GM12878 (cell line): Measurements from ENCODE around the gene SLC4A9. TPM values are rescaled to one million over a fixed set of nuclear protein-coding genes. Genes with fewer than 3 reads are reported as not detected.
A peak's percentile ranks its signal among the peaks of the same experiment; 100 is the strongest.

Experiments
- ATAC-seq: fragments of 200-7000 bp; cut with Tn5 transposase; 3 replicates; pipeline ENCODE4 v1.9.1; 2020; ENCODE audit warnings: mild to moderate bottlenecking, moderate library complexity
- BruUV-seq: library from RNA; stranded (reverse); fragments of 400-500 nt; replicated peaks from 2 replicates; lab custom pipeline; 2021; lab: Mats Ljungman, UMichigan
- CTCF ChIA-PET: fragments of 300-600 bp; sonication (Branson Sonifier 250); formaldehyde crosslinking; extraction: SDS; loops from one replicate; lab custom pipeline; 2021; ENCODE audit warnings: inconsistent platforms; lab: Yijun Ruan, JAX
- POLR2A ChIA-PET: fragments of 350-600 bp; formaldehyde crosslinking; extraction: SDS; loops from one replicate; lab custom pipeline; 2021; ENCODE audit warnings: inconsistent platforms; lab: Charles Lee
- RAD21 ChIA-PET: fragments of 300-600 bp; sonication (Branson Sonifier 250); formaldehyde crosslinking; loops from one replicate; lab custom pipeline; 2023; ENCODE audit warnings: antibody characterized with exemption; ENCODE audit not compliant: unreplicated experiment; lab: Charles Lee
- SMC1A ChIA-PET: fragments of 300-600 bp; sonication (Branson Sonifier 250); formaldehyde crosslinking; loops from one replicate; lab custom pipeline; 2023; ENCODE audit not compliant: unreplicated experiment, uncharacterized antibody; lab: Charles Lee
- DNase-seq: peaks from one replicate; pipeline ENCODE4 v3.0.0-alpha.2; 2011; ENCODE audit warnings: low read depth, low spot score
- FAIRE-seq: peaks from 3 replicates; lab custom pipeline; 2011; peaks lifted over from hg19 to GRCh38; lab: Jason Lieb, UNC
- H2AFZ ChIP-seq: 2 replicates; pipeline ENCODE4 v1.6.0; 2011; ENCODE audit warnings: low read depth, low read length, control low read depth; ENCODE audit not compliant: control insufficient read depth
- H3K27ac ChIP-seq: 2 replicates; pipeline ENCODE4 v1.5.1; 2011; ENCODE audit warnings: control low read depth; ENCODE audit not compliant: control insufficient read depth, insufficient read depth
- H3K27me3 ChIP-seq, 2 experiments: replicated peaks in 1 of 2; 2 replicates each; pipeline versions ENCODE4 v1.6.0 to v1.6.1; 2011; ENCODE audit warnings: low read length in 1 of 2; ENCODE audit not compliant: control insufficient read depth in 2 of 2, insufficient read depth in 2 of 2
- H3K36me3 ChIP-seq, 2 experiments: 2 replicates each; pipeline ENCODE4 v1.5.1; 2011; ENCODE audit warnings: low read length in 1 of 2; ENCODE audit not compliant: control insufficient read depth in 2 of 2, insufficient read depth in 2 of 2
- H3K4me1 ChIP-seq: 2 replicates; pipeline ENCODE4 v1.6.1; 2011; ENCODE audit warnings: mild to moderate bottlenecking, low read length, moderate library complexity, mixed read lengths; ENCODE audit not compliant: control insufficient read depth, insufficient read depth
- H3K4me2 ChIP-seq: 2 replicates; pipeline ENCODE4 v1.6.0; 2011; ENCODE audit warnings: control low read depth; ENCODE audit not compliant: control insufficient read depth, insufficient read depth
- H3K4me3 ChIP-seq: fragments of 200-600 bp; sonication (generic); 2 replicates; pipeline ENCODE4 v1.5.1; 2016
- H3K79me2 ChIP-seq: 2 replicates; pipeline ENCODE4 v1.6.0; 2011; ENCODE audit warnings: low read length; ENCODE audit not compliant: control insufficient read depth, insufficient read depth
- H3K9ac ChIP-seq: 2 replicates; pipeline ENCODE4 v1.8.0; 2011; ENCODE audit warnings: low read length, control low read depth, mixed read lengths; ENCODE audit not compliant: control insufficient read depth, insufficient read depth
- H3K9me3 ChIP-seq: replicated peaks from 3 replicates; pipeline ENCODE4 v1.5.1; 2011; ENCODE audit warnings: mild to moderate bottlenecking, low read length; ENCODE audit not compliant: control insufficient read depth, insufficient read depth
- H4K20me1 ChIP-seq: 2 replicates; pipeline ENCODE4 v1.6.0; 2011; ENCODE audit not compliant: control insufficient read depth, insufficient read depth
- BMI1 ChIP-seq: fragments of 450-650 bp; IDR thresholded peaks from 2 replicates; pipeline ENCODE4 v1.6.1; 2016; ENCODE audit warnings: mild to moderate bottlenecking, moderate library complexity, borderline replicate concordance
- CBX5 ChIP-seq: sonication (generic); IDR thresholded peaks from 2 replicates; pipeline ENCODE4 v1.6.1; 2016; ENCODE audit warnings: low read depth, moderate library complexity, mild to moderate bottlenecking, inconsistent platforms
- CEBPB ChIP-seq, 2 experiments: fragments of 150-350 bp in 1 of 2; IDR thresholded peaks; 2 replicates each; pipeline ENCODE4 v1.6.1; 2012 to 2014; ENCODE audit warnings: low read depth in 2 of 2, low read length in 2 of 2, borderline replicate concordance in 1 of 2, inconsistent platforms in 1 of 2
- CTCF ChIP-seq, 3 experiments: IDR thresholded peaks in 2 of 3; conservative IDR thresholded peaks in 1 of 3; 2 replicates each; pipeline ENCODE4 v1.5.1; 2011; ENCODE audit warnings: low read depth in 3 of 3, low read length in 3 of 3, mild to moderate bottlenecking in 3 of 3, control low read depth in 2 of 3, moderate library complexity in 2 of 3, inconsistent platforms in 1 of 3, mixed read lengths in 1 of 3; ENCODE audit not compliant: control insufficient read depth in 2 of 3, insufficient read depth in 1 of 3; ENCODE audit errors: extremely low read depth in 1 of 3
- HCFC1 ChIP-seq: fragments of 150-350 bp; IDR thresholded peaks from 2 replicates; pipeline ENCODE4 v1.6.1; 2014; ENCODE audit warnings: low read length
- PKNOX1 ChIP-seq: fragments of 450-650 bp; IDR thresholded peaks from 2 replicates; pipeline ENCODE4 v1.6.1; 2016; ENCODE audit warnings: mild to moderate bottlenecking
- POU2F2 ChIP-seq: IDR thresholded peaks from 3 replicates; pipeline ENCODE4 v1.6.1; 2011; ENCODE audit warnings: low read depth, mild to moderate bottlenecking, low read length, borderline replicate concordance
- SREBF1 ChIP-seq: IDR thresholded peaks from 2 replicates; pipeline ENCODE4 v1.6.1; 2012; ENCODE audit warnings: mild to moderate bottlenecking, low read length
- TCF12 ChIP-seq: IDR thresholded peaks from 2 replicates; pipeline ENCODE4 v1.6.1; 2011; ENCODE audit warnings: low read depth, mild to moderate bottlenecking, low read length
- ZNF24 ChIP-seq: fragments of 450-650 bp; IDR thresholded peaks from 2 replicates; pipeline ENCODE4 v1.6.1; 2017; ENCODE audit warnings: antibody characterized with exemption, mild to moderate bottlenecking
- WGBS: methylation state at CpG from one replicate; pipeline ENCODE4 v1.1.6; 2016; ENCODE audit warnings: low lambda C conversion rate; ENCODE audit not compliant: insufficient replicate concordance, insufficient coverage; ENCODE audit errors: missing lambda C conversion rate; 5-methylcytosine and 5-hydroxymethylcytosine counted together
- in situ Hi-C: fragments of 300-500 bp; cut with MboI; formaldehyde crosslinking; loops from 9 replicates; pipeline ENCODE4 v1.14.3; 2018; ENCODE audit warnings: mixed read lengths
- intact Hi-C: fragments of 100-400 bp; cut with micrococcal nuclease; formaldehyde crosslinking; loops from one replicate; pipeline ENCODE4 v1.14.2; 2022; ENCODE audit not compliant: unreplicated experiment
- polyA plus RNA-seq, 11 experiments: library from polyadenylated mRNA; depleted of rRNA in 4 of 11; unstranded in 6 of 11; stranded (reverse) in 5 of 11; fragments of >200 nt; fragmentation: Nextera tagmentation in 4 of 11; fragmentation: Illumina TruSeq in 1 of 11; extraction: Ambion mirVana in 4 of 11; extraction: Trizol in 1 of 11; gene quantifications; 1 replicate in 1 of 11; 2 replicates in 10 of 11; pipeline versions ENCODE4 v1.2.1 to v1.2.3, GENCODE V29; 2011 to 2016; ENCODE audit warnings: inconsistent platforms in 2 of 11, missing spikeins in 2 of 11, low read depth in 1 of 11
- total RNA-seq, 4 experiments: library from RNA; depleted of rRNA in 3 of 4; stranded (reverse); fragments of >200 nt in 3 of 4; fragmentation: Illumina TruSeq in 1 of 4; extraction: Trizol in 1 of 4; gene quantifications; 2 replicates each; pipeline versions ENCODE4 v1.2.1 to v1.2.3, GENCODE V29; 2013 to 2021

SLC4A9 gene
- total and polyA plus RNA-seq, 10 of the 15 experiments (the other 5 are each of a cell fraction or from before 2014, with no cell fraction given) = 0.03 to 0.05 (median 0.05) TPM; not detected in 7

GRCh38 chr5:140348104-140348503, 11.9 kb upstream of the SLC4A9 start:
- ChIA-PET POLR2A (interaction anchor here (0.5 to 1.6 kb wide), 2 partner anchors 55 to 108 kb away, joined by 3 to 5 read pairs; no protein-coding TSS in a partner anchor), RAD21 (interaction anchor here (1.1 to 9.2 kb wide), 2 partner anchors 19 to 102 kb away, joined by 3 to 131 read pairs; no protein-coding TSS in a partner anchor), SMC1A (interaction anchor here (0.6 to 12.2 kb wide), 6 partner anchors 11 to 110 kb away, joined by 3 to 345 read pairs (median 5); no protein-coding TSS in a partner anchor), CTCF (interaction anchor here (1.0 to 16.9 kb wide), 9 partner anchors 11 to 371 kb away, joined by 3 to 774 read pairs (median 5); partner anchors contain the start of genes PFDN1 and SLC4A9)
- Histone ChIP-seq H3K36me3 (no peaks in the 10 kb centered on the region), H3K79me2 (no peaks in the 10 kb centered on the region), H3K27ac (no peak overlapping the region), H3K4me3 (no peak overlapping the region), H3K9ac (no peak overlapping the region), H2AFZ (no peak overlapping the region), H3K9me3 (no peaks in the 10 kb centered on the region), H4K20me1 (no peaks in the 10 kb centered on the region), H3K4me1 (peaks cover 12% of the 10 kb centered on the region), H3K27me3 (no peaks in the 10 kb centered on the region; a peak in 1 of 4 replicates), H3K4me2 (no peak overlapping the region)
- TF ChIP-seq ZNF24 = no peak
- TF ChIP-seq HCFC1 = no peak
- 0 out of 2 replicates have a peak, but pooled peaks have one; percentile 3 for TF ChIP-seq TCF12
- no peak for TF ChIP-seq CEBPB (IDR thresholded peaks at IDR 0.05; ENCODE audit: borderline replicate concordance in 1 of 2, low read depth in 2 of 2, low read length in 2 of 2)
- ATAC-seq (no peak), DNase-seq (no peak), FAIRE-seq (no peak)
- BruUV-seq = no TSS peak
- intact Hi-C loops = loop anchor here (5.0 kb wide), 1 partner anchor 46 kb away; the partner anchor contains the start of gene PFDN1
- 78% methylated on average over 3 of the region's 4 CpGs for WGBS
- in situ Hi-C loops = no loop called here

- BruUV-seq = no TSS peak
- ChIA-PET SMC1A (interaction anchor here (0.9 to 12.2 kb wide), 5 partner anchors 12 to 111 kb away, joined by 3 to 345 read pairs (median 5); no protein-coding TSS in a partner anchor), CTCF (interaction anchor here (0.8 to 16.9 kb wide), 10 partner anchors 8 to 370 kb away, joined by 3 to 774 read pairs (median 5); partner anchors contain the start of gene PFDN1), POLR2A (no interaction called here), RAD21 (interaction anchor here (9.2 kb wide), 1 partner anchor 103 kb away, joined by 131 read pairs; no protein-coding TSS in a partner anchor)
- H2AFZ ChIP-seq = no peak overlapping the region
- WGBS = 62% methylated on average over 2 of the region's 2 CpGs
- H3K9ac ChIP-seq = no peak overlapping the region
- DNase-seq = no peak
- no peak overlapping the region for H3K4me3 ChIP-seq
- H3K27ac ChIP-seq = no peak overlapping the region
- H3K9me3 ChIP-seq = no peaks in the 10 kb centered on the region
- no peaks in the 10 kb centered on the region for H4K20me1 ChIP-seq
- FAIRE-seq = no peak
- no peaks in the 10 kb centered on the region; a peak in 1 of 4 replicates for H3K27me3 ChIP-seq
- H3K4me2 ChIP-seq = no peak overlapping the region
- no peak for ATAC-seq
- in situ Hi-C loops (no loop called here), intact Hi-C loops (loop anchor here (5.0 kb wide), 1 partner anchor 47 kb away; the partner anchor contains the start of gene PFDN1)
- H3K36me3 ChIP-seq = no peaks in the 10 kb centered on the region
- no peaks in the 10 kb centered on the region for H3K79me2 ChIP-seq
- H3K4me1 ChIP-seq = peaks cover 6% of the 10 kb centered on the region
- TF ChIP-seq PKNOX1 (no peak), BMI1 (no peak), POU2F2 (no peak), CBX5 (no peak), SREBF1 (no peak), CTCF (IDR thresholded peaks at IDR 0.05 in 2 of 3, conservative IDR thresholded peaks at IDR 0.05 in 1 of 3; ENCODE audit: control insufficient read depth in 2 of 3, extremely low read depth in 1 of 3, insufficient read depth in 1 of 3, low read depth in 3 of 3, low read length in 3 of 3) (no peak)
Measured at GRCh38 chr5:140349244-140349643, 10.8 kb upstream of the SLC4A9 start.
